Left lung (tissue), 10 donors: ENCODE results near the gene TRUB2. TPM values are rescaled to one million over a fixed set of nuclear protein-coding genes. Genes with fewer than 3 reads are reported as not detected.

ENCODE experiments used
- ATAC-seq: fragments of 200-7000 bp; cut with Tn5 transposase; one replicate; pipeline ENCODE4 v1.9.1; 2020; ENCODE audit warnings: moderate library complexity
- DNase-seq, 4 donors: peaks; one replicate each; pipeline ENCODE4 v3.0.0-alpha.2; 2013 to 2020
- H3K27ac ChIP-seq, 2 donors: fragments of 200-600 bp; sonication (generic) in 1 of 2; one replicate each; pipeline versions ENCODE4 v1.5.0 to v1.8.0; 2020 to 2021
- H3K27me3 ChIP-seq, 2 donors: fragments of 200-600 bp; sonication (generic) in 1 of 2; one replicate each; pipeline versions ENCODE4 v1.5.0 to v1.8.0; 2020 to 2021
- H3K36me3 ChIP-seq, 2 donors: fragments of 200-600 bp; sonication (generic) in 1 of 2; one replicate each; pipeline versions ENCODE4 v1.5.0 to v1.8.0; 2020 to 2021
- H3K4me1 ChIP-seq, 2 donors: fragments of 200-600 bp; one replicate each; pipeline ENCODE4 v1.8.0; 2021
- H3K4me3 ChIP-seq, 2 donors: fragments of 200-600 bp; sonication (generic) in 1 of 2; one replicate each; pipeline versions ENCODE4 v1.5.0 to v1.8.0; 2020 to 2021; ENCODE audit warnings: mild to moderate bottlenecking in 1 of 2
- H3K9me3 ChIP-seq, 2 donors: fragments of 200-600 bp; sonication (generic) in 1 of 2; one replicate each; pipeline versions ENCODE4 v1.5.0 to v1.8.0; 2020 to 2021
- intact Hi-C, 2 donors: fragments of 100-400 bp; cut with DNase I; formaldehyde crosslinking; loops; one replicate each; pipeline versions ENCODE4 v1.11.2 to v1.14.2; 2022
- polyA plus RNA-seq, 6 donors: library from polyadenylated mRNA; unstranded; fragments of 120-200 nt; gene quantifications; one replicate each; pipeline ENCODE4 v1.2.1, GENCODE V29; 2013; ENCODE audit not compliant: insufficient read length in 6 of 6
- total RNA-seq, 2 donors: library from RNA; stranded (reverse); fragmentation: NEBNext Ultra II Directional; extraction: Animal tissue kit (Norgen Biotek cat#: 25700); gene quantifications; one replicate each; pipeline ENCODE4 v1.2.1, GENCODE V29; 2021
- TF ChIP-seq, protein P1 (sequence below), 2 donors: fragments of 200-600 bp; sonication (generic) in 1 of 2; IDR thresholded peaks; one replicate each; pipeline versions ENCODE4 v1.5.0 to v1.8.0; 2021; ENCODE audit warnings: antibody characterized with exemption in 2 of 2
- donor health status: DM: no; HTN: yes; CAD: no.
- donor health status: DM: no; HTN: no; CAD: no.

Gene TRUB2
- total and polyA plus RNA-seq, 8 donors: 23.0 to 34.6 (median 32.6) TPM

DNA sequence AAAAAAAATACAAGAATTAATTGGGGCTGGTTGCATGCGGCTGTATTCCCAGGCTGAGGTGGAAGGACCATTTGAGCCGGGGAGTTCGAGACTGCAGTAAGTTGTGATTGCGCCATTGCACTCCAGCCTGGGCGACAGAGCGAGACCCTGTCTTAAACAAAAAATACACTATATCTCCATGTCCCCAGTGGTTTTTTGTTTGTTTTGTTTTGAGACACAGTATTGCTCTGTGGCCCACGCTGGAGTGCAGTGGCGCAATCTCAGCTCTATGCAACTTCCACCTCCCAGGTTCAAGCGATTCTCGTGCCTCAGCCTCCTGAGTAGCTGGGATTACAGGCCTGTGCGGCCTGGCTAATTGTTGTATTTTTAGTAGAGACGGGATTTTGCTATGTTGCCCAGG lies 1.5 kb upstream of the TRUB2 start:
- peak overlapping the region; percentile 98 to 100 for H3K4me3 ChIP-seq
- no peaks in the 10 kb centered on the region for H3K27me3 ChIP-seq
- H3K36me3 ChIP-seq: peaks cover 0 to 52% of the 10 kb centered on the region in 2 donors
- no peaks in the 10 kb centered on the region for H3K9me3 ChIP-seq
- TF ChIP-seq, protein P1, sequence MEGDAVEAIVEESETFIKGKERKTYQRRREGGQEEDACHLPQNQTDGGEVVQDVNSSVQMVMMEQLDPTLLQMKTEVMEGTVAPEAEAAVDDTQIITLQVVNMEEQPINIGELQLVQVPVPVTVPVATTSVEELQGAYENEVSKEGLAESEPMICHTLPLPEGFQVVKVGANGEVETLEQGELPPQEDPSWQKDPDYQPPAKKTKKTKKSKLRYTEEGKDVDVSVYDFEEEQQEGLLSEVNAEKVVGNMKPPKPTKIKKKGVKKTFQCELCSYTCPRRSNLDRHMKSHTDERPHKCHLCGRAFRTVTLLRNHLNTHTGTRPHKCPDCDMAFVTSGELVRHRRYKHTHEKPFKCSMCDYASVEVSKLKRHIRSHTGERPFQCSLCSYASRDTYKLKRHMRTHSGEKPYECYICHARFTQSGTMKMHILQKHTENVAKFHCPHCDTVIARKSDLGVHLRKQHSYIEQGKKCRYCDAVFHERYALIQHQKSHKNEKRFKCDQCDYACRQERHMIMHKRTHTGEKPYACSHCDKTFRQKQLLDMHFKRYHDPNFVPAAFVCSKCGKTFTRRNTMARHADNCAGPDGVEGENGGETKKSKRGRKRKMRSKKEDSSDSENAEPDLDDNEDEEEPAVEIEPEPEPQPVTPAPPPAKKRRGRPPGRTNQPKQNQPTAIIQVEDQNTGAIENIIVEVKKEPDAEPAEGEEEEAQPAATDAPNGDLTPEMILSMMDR (IDR thresholded peaks at IDR 0.05): no peak
- H3K27ac ChIP-seq: no peak overlapping the region
- H3K4me1 ChIP-seq: peaks cover 18 to 30% of the 10 kb centered on the region in 2 donors
- ATAC-seq: no peak
- no peak for DNase-seq
- intact Hi-C loops: no loop called here

DNA sequence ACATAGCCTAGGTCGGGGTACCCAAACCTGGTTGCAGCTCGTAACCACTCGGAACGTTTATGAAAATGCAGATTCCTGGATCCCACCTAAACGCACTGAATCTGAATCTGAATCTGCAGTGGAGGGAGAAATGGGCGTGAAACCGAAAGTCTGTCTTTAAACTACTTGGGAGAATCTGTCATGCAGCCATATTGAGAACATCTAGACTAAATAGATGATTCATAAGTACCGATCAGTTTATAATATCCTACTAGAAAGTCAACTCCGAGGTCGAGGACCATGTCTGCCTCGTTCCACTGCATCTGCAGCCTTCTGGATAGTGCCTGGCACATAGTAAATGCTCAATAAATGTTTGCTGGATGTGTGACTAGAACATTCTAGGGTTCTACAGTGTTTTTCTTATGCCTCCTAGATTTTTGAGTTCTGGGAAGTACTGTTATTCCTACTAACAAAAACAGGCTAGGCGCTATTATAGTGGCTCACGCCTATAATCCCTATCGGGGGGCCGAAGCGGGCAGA lies 1.0 kb upstream of the TRUB2 start:
- intact Hi-C loops: no loop called here
- Histone ChIP-seq H3K27me3 (no peaks in the 10 kb centered on the region), H3K9me3 (no peaks in the 10 kb centered on the region), H3K27ac (peak overlapping the region; percentile 90 to 95), H3K36me3 (peaks cover 0 to 52% of the 10 kb centered on the region in 2 donors), H3K4me3 (peak overlapping the region; percentile 98 to 100), H3K4me1 (peaks cover 18 to 30% of the 10 kb centered on the region in 2 donors)
- TF ChIP-seq, protein P1 (IDR thresholded peaks at IDR 0.05): no peak
- DNase-seq (no peak), ATAC-seq (no peak)

DNA sequence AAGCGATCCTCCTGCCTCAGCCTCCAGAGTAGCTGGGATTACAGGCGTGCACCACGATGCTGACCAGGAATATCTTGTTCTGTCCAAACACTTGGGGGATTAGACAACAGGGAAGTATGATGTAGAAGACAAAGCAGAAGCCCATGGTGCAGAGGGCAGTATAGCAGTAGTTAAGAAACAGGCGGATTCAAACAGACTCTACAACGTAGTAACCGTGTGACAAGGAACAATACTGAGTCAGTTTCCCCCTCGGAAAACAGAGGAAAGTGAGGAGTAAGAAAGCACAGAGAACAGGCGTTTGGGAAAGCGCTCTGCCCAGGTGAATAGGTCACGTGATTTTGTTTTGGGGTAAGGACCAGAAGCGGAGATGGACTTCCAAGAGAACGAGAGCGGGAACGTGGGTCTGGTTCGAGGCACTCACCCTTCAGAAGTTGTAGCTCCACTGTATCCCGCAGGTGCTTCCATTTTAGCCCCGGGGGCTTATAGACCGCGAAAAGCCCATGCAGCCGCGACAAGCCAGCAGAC lies 306 bp downstream of the TRUB2 start:
- Histone ChIP-seq H3K36me3 (peaks cover 0 to 50% of the 10 kb centered on the region in 2 donors), H3K4me3 (peak overlapping the region; percentile 98 to 100), H3K4me1 (peaks cover 18 to 30% of the 10 kb centered on the region in 2 donors), H3K9me3 (no peaks in the 10 kb centered on the region), H3K27me3 (no peaks in the 10 kb centered on the region), H3K27ac (peak overlapping the region; percentile 90 to 95)
- intact Hi-C loops: no loop called here
- ATAC-seq: peak; percentile 14
- no peak for DNase-seq
- TF ChIP-seq, protein P1 (IDR thresholded peaks at IDR 0.05): no peak

DNA sequence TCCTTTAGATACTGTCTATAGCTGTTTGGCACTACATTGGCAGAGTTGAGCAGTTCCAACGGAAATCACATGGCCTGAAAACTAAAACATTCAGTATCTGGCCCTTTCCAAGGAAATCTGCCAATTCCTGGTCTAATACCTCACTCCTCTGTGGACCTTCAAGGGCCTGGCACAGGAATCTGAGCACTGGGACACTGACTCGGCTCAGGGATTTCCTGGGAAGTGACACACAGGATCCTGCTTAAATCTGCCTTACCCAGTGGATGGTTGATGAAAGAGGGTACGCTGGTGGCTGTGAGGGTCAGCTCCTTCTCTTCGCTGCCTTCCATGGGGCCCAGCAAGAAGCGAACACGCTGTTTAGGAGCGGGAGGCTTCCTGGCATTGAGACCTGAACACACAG lies 904 bp downstream of the TRUB2 start:
- H3K27me3 ChIP-seq: no peaks in the 10 kb centered on the region
- TF ChIP-seq, protein P1 (IDR thresholded peaks at IDR 0.05): no peak
- H3K4me1 ChIP-seq: peaks cover 18 to 30% of the 10 kb centered on the region in 2 donors
- peak overlapping the region; percentile 98 to 100 for H3K4me3 ChIP-seq
- H3K9me3 ChIP-seq: no peaks in the 10 kb centered on the region
- H3K36me3 ChIP-seq: peaks cover 0 to 50% of the 10 kb centered on the region in 2 donors
- H3K27ac ChIP-seq: no peak overlapping the region
- ATAC-seq (no peak), DNase-seq (no peak)
- intact Hi-C loops: no loop called here

DNA sequence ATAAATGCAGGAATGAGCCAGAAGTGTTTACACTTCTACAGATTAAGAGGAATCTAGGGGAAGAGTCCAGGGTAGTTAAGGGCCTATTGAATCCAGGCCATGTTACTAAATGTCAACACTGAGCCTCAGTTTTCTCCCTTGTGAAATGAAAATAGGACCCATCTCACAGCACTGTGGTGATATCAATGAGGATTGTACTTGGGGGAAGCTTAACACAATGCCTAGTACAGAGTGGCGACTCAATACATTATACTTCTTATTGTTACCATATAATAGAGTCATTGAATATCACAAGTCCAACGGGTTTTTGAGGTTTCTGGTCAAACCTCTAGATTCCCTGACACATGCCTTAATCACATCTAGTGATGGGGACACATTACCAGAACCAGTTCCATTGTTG lies 4.6 kb downstream of the TRUB2 start:
- Histone ChIP-seq H3K27ac (no peak overlapping the region), H3K9me3 (no peaks in the 10 kb centered on the region), H3K36me3 (peaks cover 0 to 74% of the 10 kb centered on the region in 2 donors), H3K27me3 (no peaks in the 10 kb centered on the region), H3K4me1 (peaks cover 7 to 12% of the 10 kb centered on the region in 2 donors), H3K4me3 (no peak overlapping the region)
- intact Hi-C loops: no loop called here
- TF ChIP-seq, protein P1 (IDR thresholded peaks at IDR 0.05): no peak
- ATAC-seq (no peak), DNase-seq (no peak)
